ENCODE measurements around the gene CPSF4L.

Gene CPSF4L

GRCh38 chr17:73231841-73232586, 29.7 kb downstream of the CPSF4L start (continued):
- TF ChIP-seq ZBTB11 (tag by site-specific recombination; conservative IDR thresholded peaks at IDR 0.05; ENCODE audit: low read depth) = peak; percentile 95
- no peak for TF ChIP-seq ZNF121 (tag by site-specific recombination; IDR thresholded peaks at IDR 0.05)
- no peak; the same call in 1 of the 2 replicates for TF ChIP-seq EGR2 (tag by site-specific recombination; IDR thresholded peaks at IDR 0.05; ENCODE audit: low read depth)
- no peak for TF ChIP-seq ZNF76 (tag by site-specific recombination; IDR thresholded peaks at IDR 0.05; ENCODE audit: borderline replicate concordance, low read depth)
- TF ChIP-seq ZNF354C (tag by site-specific recombination; IDR thresholded peaks at IDR 0.05; ENCODE audit: borderline replicate concordance, low read depth) = no peak
- peak; percentile 43; the same call in 1 of the 2 replicates for TF ChIP-seq ZNF629 (tag by site-specific recombination; IDR thresholded peaks at IDR 0.05)
- TF ChIP-seq ZNF747 (tag by site-specific recombination; IDR thresholded peaks at IDR 0.05) = no peak
- peak; percentile 50; the same call in 1 of the 2 replicates for TF ChIP-seq ZBTB6 (tag by site-specific recombination; IDR thresholded peaks at IDR 0.05)
- peak; percentile 66; the same call in 1 of the 2 replicates for TF ChIP-seq KLF17 (tag by site-specific recombination; IDR thresholded peaks at IDR 0.05)
- peak; percentile 32 for TF ChIP-seq ZBTB17 (tag by site-specific recombination; IDR thresholded peaks at IDR 0.05)
- peak; percentile 72 for TF ChIP-seq ZIC2 (tag by site-specific recombination; IDR thresholded peaks at IDR 0.05)
- peak; percentile 46; the same call in 1 of the 2 replicates for TF ChIP-seq ZBTB48 (tag by site-specific recombination; IDR thresholded peaks at IDR 0.05)
- peak; percentile 64; the same call in 1 of the 2 replicates for TF ChIP-seq YY1 (tag by site-specific recombination; IDR thresholded peaks at IDR 0.05)
- TF ChIP-seq HIC1 (tag by site-specific recombination; IDR thresholded peaks at IDR 0.05) = peak; percentile 94
- no peak for TF ChIP-seq ZNF362 (tag by site-specific recombination; IDR thresholded peaks at IDR 0.05)
- TF ChIP-seq ZNF449 (tag by site-specific recombination; IDR thresholded peaks at IDR 0.05) = no peak
- TF ChIP-seq ZNF280C (tag by site-specific recombination; IDR thresholded peaks at IDR 0.05) = no peak
- TF ChIP-seq PRDM6 (tag by site-specific recombination; IDR thresholded peaks at IDR 0.05) = no peak
- TF ChIP-seq ZNF391 (tag by site-specific recombination; IDR thresholded peaks at IDR 0.05; ENCODE audit: borderline replicate concordance, low read depth) = no peak
- peak; percentile 91 for TF ChIP-seq IKZF3 (tag by site-specific recombination; IDR thresholded peaks at IDR 0.05)
- peak; percentile 40; the same call in 1 of the 2 replicates for TF ChIP-seq KLF7 (tag by site-specific recombination; IDR thresholded peaks at IDR 0.05; ENCODE audit: borderline replicate concordance)
- TF ChIP-seq ZBTB1 (tag by site-specific recombination; IDR thresholded peaks at IDR 0.05) = 0 out of 2 replicates have a peak, but pooled peaks have one; percentile 40
